Activated CD8-positive, alpha-beta memory T cell treated with anti-CD3 and anti-CD28 coated beads for 4 hours (primary cell): ENCODE results near the gene IL26.
"Not testable (repeated sequence)": the region's sequence is repeated elsewhere in the genome, so short reads cannot be mapped to it uniquely, and the experiment has no call there.

Source experiments
- DNase-seq, 2 donors: peaks; one replicate each; pipeline ENCODE4 v3.0.0-alpha.2; 2020; ENCODE audit warnings: low read depth in 2 of 2

Gene IL26

GRCh38 chr12:68240079-68240478 is 14.5 kb upstream of the IL26 start:
- no peak for DNase-seq

GRCh38 chr12:68239309-68239982 is 13.8 kb upstream of the IL26 start:
- no peak for DNase-seq

GRCh38 chr12:68237619-68238018 is 12.0 kb upstream of the IL26 start:
- DNase-seq, result no peak

- no peak for DNase-seq
These were observed 11.5 kb upstream of the IL26 start for GRCh38 chr12:68237078-68237477.

GRCh38 chr12:68236421-68237059 is 10.9 kb upstream of the IL26 start:
- peak in 1 of 2 donors; percentile 17 for DNase-seq

GRCh38 chr12:68235576-68235975 is 10.0 kb upstream of the IL26 start:
- DNase-seq, result no peak

GRCh38 chr12:68234140-68234539 is 8.5 kb upstream of the IL26 start:
- DNase-seq, result no peak

- no peak for DNase-seq
These were observed 7.9 kb upstream of the IL26 start for GRCh38 chr12:68233498-68233897.

- DNase-seq, result no peak
These were observed 6.1 kb upstream of the IL26 start for GRCh38 chr12:68231691-68232090.

- no peak for DNase-seq
These were observed 5.6 kb upstream of the IL26 start for GRCh38 chr12:68231229-68231628.

- no peak for DNase-seq
These were observed 4.3 kb upstream of the IL26 start for GRCh38 chr12:68229956-68230355.

GRCh38 chr12:68227356-68227755 is 1.7 kb upstream of the IL26 start:
- DNase-seq, result no peak

- no peak for DNase-seq
These were observed 861 bp downstream of the IL26 start for GRCh38 chr12:68224613-68225285.

- peak; percentile 37 to 44 for DNase-seq
These were observed 2.4 kb downstream of the IL26 start for GRCh38 chr12:68223067-68223747.

GRCh38 chr12:68222326-68222725 is 3.3 kb downstream of the IL26 start:
- no peak for DNase-seq

GRCh38 chr12:68221497-68221896 is 4.1 kb downstream of the IL26 start:
- DNase-seq, result no peak

GRCh38 chr12:68210875-68211274 is 14.7 kb downstream of the IL26 start:
- no peak for DNase-seq

GRCh38 chr12:68209048-68209728 is 16.4 kb downstream of the IL26 start:
- not testable (repeated sequence) for DNase-seq

GRCh38 chr12:68207276-68207675 is 18.3 kb downstream of the IL26 start:
- no peak for DNase-seq

- no peak for DNase-seq
These were observed 19.2 kb downstream of the IL26 start for GRCh38 chr12:68206446-68206845.

GRCh38 chr12:68203460-68203875 is 22.1 kb downstream of the IL26 start:
- DNase-seq, result no peak

GRCh38 chr12:68200854-68201253 is 24.8 kb downstream of the IL26 start:
- DNase-seq, result no peak
